ENCODE results near the gene CEP112. TPM values are rescaled to one million over a fixed set of nuclear protein-coding genes. Genes with fewer than 3 reads are reported as not detected.

CEP112 gene
- total and polyA plus RNA-seq, 2 of the 4 experiments (the other 2 are of a cell fraction), result 2.5 to 5.6 TPM

- ATAC-seq (ENCODE audit: low read depth) (no peak), DNase-seq (peak; percentile 32)
- in situ Hi-C loops (cut with MboI; ENCODE audit: low sequenced_read_pairs), result no loop called here
- Histone ChIP-seq H3K27me3 (ENCODE audit: control insufficient read depth, insufficient read depth, low read length) (no peaks in the 10 kb centered on the region), H3K56ac (ENCODE audit: extremely low read depth, insufficient read depth, low read length) (no peak overlapping the region), H3K14ac (replicated peaks; ENCODE audit: low read depth, low read length) (no peak overlapping the region), H3K27ac (ENCODE audit: insufficient read depth, low read length) (no peak overlapping the region), H3K36me3 (ENCODE audit: control insufficient read depth, insufficient read depth, low read length) (no peaks in the 10 kb centered on the region), H3K9me1 (ENCODE audit: insufficient read depth, low read length) (no peaks in the 10 kb centered on the region), H2BK120ac (ENCODE audit: low read depth, low read length) (no peak overlapping the region), H2BK5ac (ENCODE audit: low read depth, low read length, poor library complexity, severe bottlenecking) (no peak overlapping the region), H2AFZ (replicated peaks; ENCODE audit: low read length, poor library complexity) (no peak overlapping the region), H2BK20ac (ENCODE audit: low read depth, low read length) (no peak overlapping the region; the same call in 1 of the 2 replicates), H3K4ac (ENCODE audit: low read depth, low read length) (no peak overlapping the region), H3K79me1 (ENCODE audit: low read depth in 1 of 2, low read length in 2 of 2) (no peaks in the 10 kb centered on the region), H4K8ac (ENCODE audit: low read depth in 2 of 2, low read length in 2 of 2) (no peak overlapping the region), H3K4me1 (ENCODE audit: control insufficient read depth, insufficient read depth, low read length) (peaks cover 4% of the 10 kb centered on the region; the same call in 1 of the 2 replicates), H3K4me2 (ENCODE audit: low read depth, low read length) (no peak overlapping the region), H3K4me3 (ENCODE audit: insufficient read depth, low read depth, low read length) (no peak overlapping the region), H3K9ac (ENCODE audit: low read depth, low read length) (no peak overlapping the region), H3K23ac (ENCODE audit: low read depth, low read length) (no peak overlapping the region), H3K18ac (ENCODE audit: low read depth, low read length) (no peak overlapping the region), H4K20me1 (ENCODE audit: insufficient read depth, low read length) (no peaks in the 10 kb centered on the region), H2AK5ac (ENCODE audit: low read depth, low read length) (no peak overlapping the region), H4K91ac (ENCODE audit: insufficient read depth, low read depth, low read length) (no peak overlapping the region), H2BK15ac (ENCODE audit: low read depth, low read length) (no peak overlapping the region), H4K5ac (ENCODE audit: low read depth, low read length) (no peak overlapping the region), H3K9me3 (ENCODE audit: control insufficient read depth, insufficient read depth, low read length) (no peaks in the 10 kb centered on the region), H2AK9ac (replicated peaks; ENCODE audit: low read depth, low read length, poor library complexity) (no peak overlapping the region)
- dilution Hi-C loops (cut with HindIII; ENCODE audit: low sequenced_read_pairs, unreplicated experiment), result no loop called here
- 94% methylated on average over 2 of the region's 4 CpGs; no CpG with 5 or more reads in 1 of the 2 experiments for WGBS, 2 experiments (ENCODE audit: extremely low coverage in 2 of 2, insufficient read length in 1 of 2)
- BruUV-seq (replicated peaks), result no TSS peak
- CTCF ChIA-PET, result no interaction called here
- intact Hi-C loops (cut with micrococcal nuclease), result no loop called here
- TF ChIP-seq CTCF (conservative IDR thresholded peaks at IDR 0.05; ENCODE audit: low read depth, low read length) (no peak), CEBPB (IDR thresholded peaks at IDR 0.05; ENCODE audit: low read depth, low read length) (0 out of 2 replicates have a peak, but pooled peaks have one; percentile 10)
- POLR2A ChIA-PET (ENCODE audit: unreplicated experiment), result no interaction called here
These were observed 527.7 kb downstream of the CEP112 start for GRCh38 chr17:65664266-65664665.

All from IMR-90 (cell line).